AG20443 (cell line): Measurements from ENCODE around the gene COL4A2.
"Not testable (repeated sequence)": the region's sequence is repeated elsewhere in the genome, so short reads cannot be mapped to it uniquely, and the experiment has no call there.

ENCODE experiments used
- DNase-seq: peaks from one replicate; pipeline ENCODE4 v3.0.0; 2012; ENCODE audit warnings: low spot score, mixed read lengths

COL4A2 gene

GRCh38 chr13:110518226-110518525, 211.1 kb downstream of the COL4A2 start:
- no peak for DNase-seq

- no peak for DNase-seq
Observed at GRCh38 chr13:110518571-110518970, 211.5 kb downstream of the COL4A2 start.

GRCh38 chr13:110519046-110519445, 212.0 kb downstream of the COL4A2 start:
- no peak for DNase-seq

GRCh38 chr13:110519506-110519905, 212.4 kb downstream of the COL4A2 start:
- DNase-seq = no peak

- DNase-seq = peak; percentile 89
Observed at GRCh38 chr13:110520431-110521295, 213.6 kb downstream of the COL4A2 start.

- DNase-seq = no peak
Observed at GRCh38 chr13:110521296-110521680, 214.2 kb downstream of the COL4A2 start.

- DNase-seq = no peak
Observed at GRCh38 chr13:110521946-110522345, 214.9 kb downstream of the COL4A2 start.

- DNase-seq = no peak
Observed at GRCh38 chr13:110522721-110523120, 215.6 kb downstream of the COL4A2 start.

- no peak for DNase-seq
Observed at GRCh38 chr13:110523180-110523579, 216.1 kb downstream of the COL4A2 start.

GRCh38 chr13:110523838-110524540, 216.9 kb downstream of the COL4A2 start:
- no peak for DNase-seq

GRCh38 chr13:110524541-110525257, 217.6 kb downstream of the COL4A2 start:
- DNase-seq = no peak

GRCh38 chr13:110525328-110526319, 218.5 kb downstream of the COL4A2 start:
- DNase-seq = no peak

GRCh38 chr13:110528371-110528770, 221.3 kb downstream of the COL4A2 start:
- no peak for DNase-seq

- no peak for DNase-seq
Observed at GRCh38 chr13:110528911-110529310, 221.8 kb downstream of the COL4A2 start.

GRCh38 chr13:110529522-110530311, 222.6 kb downstream of the COL4A2 start:
- DNase-seq = no peak

- no peak for DNase-seq
Observed at GRCh38 chr13:110531100-110531499, 224.0 kb downstream of the COL4A2 start.

- DNase-seq = no peak
Observed at GRCh38 chr13:110531671-110532083, 224.6 kb downstream of the COL4A2 start.

GRCh38 chr13:110532258-110532657, 225.2 kb downstream of the COL4A2 start:
- DNase-seq = not testable (repeated sequence)

- DNase-seq = no peak
Observed at GRCh38 chr13:110533771-110534670, 226.9 kb downstream of the COL4A2 start.

GRCh38 chr13:110535526-110535925, 228.4 kb downstream of the COL4A2 start:
- no peak for DNase-seq
